Colonic mucosa (tissue), 4 donors: ENCODE data around the gene EYA4. TPM values are rescaled to one million over a fixed set of nuclear protein-coding genes. Genes with fewer than 3 reads are reported as not detected.
"Not testable (repeated sequence)": the region's sequence is repeated elsewhere in the genome, so short reads cannot be mapped to it uniquely, and the experiment has no call there.

ENCODE experiments used
- DNase-seq: peaks from one replicate; pipeline ENCODE4 v3.0.0-alpha.2; 2020
- H3K27ac ChIP-seq: fragments of 200-600 bp; one replicate; pipeline ENCODE4 v1.8.0; 2021
- H3K27me3 ChIP-seq: fragments of 200-600 bp; one replicate; pipeline ENCODE4 v1.8.0; 2021
- H3K36me3 ChIP-seq: fragments of 200-600 bp; one replicate; pipeline ENCODE4 v1.8.0; 2021
- H3K4me1 ChIP-seq: fragments of 200-600 bp; one replicate; pipeline ENCODE4 v1.8.0; 2021; ENCODE audit warnings: mild to moderate bottlenecking
- H3K4me3 ChIP-seq: fragments of 200-600 bp; one replicate; pipeline ENCODE4 v1.8.0; 2021
- H3K9ac ChIP-seq, 2 donors: one replicate each; pipeline ENCODE4 v1.7.0; 2013; ENCODE audit warnings: control low read depth in 2 of 2, low read depth in 2 of 2, low read length in 2 of 2
- H3K9me3 ChIP-seq: fragments of 200-600 bp; one replicate; pipeline ENCODE4 v1.8.0; 2021
- intact Hi-C: fragments of 100-400 bp; cut with DNase I; formaldehyde crosslinking; loops from one replicate; pipeline ENCODE4 v1.14.1; 2022
- total RNA-seq, 2 donors: library from RNA; stranded (reverse); fragmentation: NEBNext Ultra II Directional in 1 of 2; extraction: Animal tissue kit (Norgen Biotek cat#: 25700) in 1 of 2; gene quantifications; one replicate each; pipeline ENCODE4 v1.2.1, GENCODE V29; 2021
- TF ChIP-seq, protein P1 (sequence below): fragments of 200-600 bp; IDR thresholded peaks from one replicate; pipeline ENCODE4 v1.8.0; 2022; ENCODE audit warnings: antibody characterized with exemption, mild to moderate bottlenecking
- donor health status: healthy.
- donor health status: DM: no; HTN: no; CAD: no.
- donor health status: DM: no; HTN: no; CAD: no.

EYA4 gene
- total RNA-seq, 2 donors from 2014 or later = 0.05 TPM; not detected in 1

DNA sequence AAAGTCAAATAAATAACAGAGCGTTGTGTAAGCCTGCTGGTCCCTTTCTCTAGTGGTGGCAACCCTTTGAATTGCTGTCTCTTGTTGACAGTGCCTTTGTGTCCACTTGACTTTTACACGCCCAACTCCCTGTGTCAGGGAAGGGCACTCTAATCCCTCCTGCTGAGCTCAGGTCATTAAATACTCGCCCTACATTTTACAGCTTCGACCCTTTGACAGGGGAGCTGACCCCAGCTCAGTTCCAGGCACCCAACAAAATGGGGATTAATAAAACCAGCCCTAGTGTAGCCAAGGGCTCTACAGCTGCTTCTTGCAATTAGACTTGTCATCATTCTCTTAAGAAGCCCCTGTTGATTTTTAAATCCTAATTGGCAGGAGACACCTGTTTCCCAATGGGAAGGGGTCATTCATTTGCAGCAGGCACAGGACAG, 308.2 kb downstream of the EYA4 start:
- DNase-seq = no peak
- no peak overlapping the region for H3K27ac ChIP-seq

GRCh38 chr6:133550026-133550425, 308.9 kb downstream of the EYA4 start:
- Histone ChIP-seq H3K27ac (no peak overlapping the region), H3K4me3 (no peak overlapping the region), H3K9ac (no peak overlapping the region), H3K4me1 (no peaks in the 10 kb centered on the region), H3K36me3 (no peaks in the 10 kb centered on the region), H3K27me3 (no peaks in the 10 kb centered on the region), H3K9me3 (no peaks in the 10 kb centered on the region)
- no peak for DNase-seq
- TF ChIP-seq, protein P1, sequence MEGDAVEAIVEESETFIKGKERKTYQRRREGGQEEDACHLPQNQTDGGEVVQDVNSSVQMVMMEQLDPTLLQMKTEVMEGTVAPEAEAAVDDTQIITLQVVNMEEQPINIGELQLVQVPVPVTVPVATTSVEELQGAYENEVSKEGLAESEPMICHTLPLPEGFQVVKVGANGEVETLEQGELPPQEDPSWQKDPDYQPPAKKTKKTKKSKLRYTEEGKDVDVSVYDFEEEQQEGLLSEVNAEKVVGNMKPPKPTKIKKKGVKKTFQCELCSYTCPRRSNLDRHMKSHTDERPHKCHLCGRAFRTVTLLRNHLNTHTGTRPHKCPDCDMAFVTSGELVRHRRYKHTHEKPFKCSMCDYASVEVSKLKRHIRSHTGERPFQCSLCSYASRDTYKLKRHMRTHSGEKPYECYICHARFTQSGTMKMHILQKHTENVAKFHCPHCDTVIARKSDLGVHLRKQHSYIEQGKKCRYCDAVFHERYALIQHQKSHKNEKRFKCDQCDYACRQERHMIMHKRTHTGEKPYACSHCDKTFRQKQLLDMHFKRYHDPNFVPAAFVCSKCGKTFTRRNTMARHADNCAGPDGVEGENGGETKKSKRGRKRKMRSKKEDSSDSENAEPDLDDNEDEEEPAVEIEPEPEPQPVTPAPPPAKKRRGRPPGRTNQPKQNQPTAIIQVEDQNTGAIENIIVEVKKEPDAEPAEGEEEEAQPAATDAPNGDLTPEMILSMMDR = no peak
- intact Hi-C loops = loop anchor here (10.0 kb wide), 1 partner anchor 585 kb away; no protein-coding TSS in a partner anchor

More for the DNA sequence above, 308.2 kb downstream of the EYA4 start:
- Histone ChIP-seq H3K27me3 (no peaks in the 10 kb centered on the region), H3K9me3 (no peaks in the 10 kb centered on the region), H3K36me3 (no peaks in the 10 kb centered on the region), H3K4me1 (no peaks in the 10 kb centered on the region), H3K9ac (no peak overlapping the region), H3K4me3 (no peak overlapping the region)
- intact Hi-C loops = no loop called here
- TF ChIP-seq, protein P1 = no peak

- Histone ChIP-seq H3K4me3 (no peak overlapping the region), H3K9me3 (no peaks in the 10 kb centered on the region), H3K27ac (no peak overlapping the region), H3K27me3 (no peaks in the 10 kb centered on the region), H3K9ac (no peak overlapping the region), H3K4me1 (no peaks in the 10 kb centered on the region), H3K36me3 (no peaks in the 10 kb centered on the region)
- intact Hi-C loops = loop anchor here (10.0 kb wide), 1 partner anchor 587 kb away; no protein-coding TSS in a partner anchor
- no peak for DNase-seq
- TF ChIP-seq, protein P1 = no peak
Measured at GRCh38 chr6:133551436-133551835, 310.3 kb downstream of the EYA4 start.

DNA sequence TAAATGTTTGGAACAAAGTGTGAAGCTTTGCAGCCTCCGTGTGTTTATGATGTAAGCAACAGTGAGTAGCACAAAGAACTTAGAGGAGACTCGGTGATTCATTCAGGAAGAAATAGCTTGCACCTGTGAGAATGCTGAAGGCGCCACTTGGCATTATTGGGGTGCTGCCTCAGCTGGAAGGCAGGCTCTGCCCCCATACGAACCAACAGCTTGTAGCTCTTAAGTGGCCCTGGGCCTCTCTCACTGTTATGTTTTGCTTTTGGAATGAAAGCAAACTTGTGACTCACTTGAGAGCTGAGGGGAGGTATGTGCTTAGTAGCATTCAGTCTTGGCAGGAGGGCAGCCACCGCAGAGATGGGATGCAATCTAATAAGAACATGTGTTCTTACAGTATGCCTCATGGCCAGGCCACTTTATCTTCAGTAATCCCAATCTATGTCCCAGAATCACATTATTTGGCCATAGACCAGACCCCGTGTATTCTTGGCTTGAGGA, 310.7 kb downstream of the EYA4 start:
- no peak overlapping the region for H3K9ac ChIP-seq
- no peaks in the 10 kb centered on the region for H3K27me3 ChIP-seq
- H3K4me3 ChIP-seq = no peak overlapping the region
- H3K9me3 ChIP-seq = no peaks in the 10 kb centered on the region
- H3K27ac ChIP-seq = no peak overlapping the region
- no peaks in the 10 kb centered on the region for H3K36me3 ChIP-seq
- TF ChIP-seq, protein P1 = no peak
- intact Hi-C loops = loop anchor here (10.0 kb wide), 1 partner anchor 587 kb away; no protein-coding TSS in a partner anchor
- no peak for DNase-seq
- H3K4me1 ChIP-seq = no peaks in the 10 kb centered on the region

GRCh38 chr6:133553652-133554051, 312.5 kb downstream of the EYA4 start:
- DNase-seq = peak; percentile 34
- no peak overlapping the region for H3K9ac ChIP-seq
- H3K9me3 ChIP-seq = no peaks in the 10 kb centered on the region
- TF ChIP-seq, protein P1 = peak; percentile 24
- no peak overlapping the region for H3K4me3 ChIP-seq
- intact Hi-C loops = loop anchor here (10.0 kb wide), 1 partner anchor 589 kb away; no protein-coding TSS in a partner anchor
- H3K27ac ChIP-seq = no peak overlapping the region
- H3K27me3 ChIP-seq = no peaks in the 10 kb centered on the region
- no peaks in the 10 kb centered on the region for H3K4me1 ChIP-seq
- H3K36me3 ChIP-seq = no peaks in the 10 kb centered on the region

DNA sequence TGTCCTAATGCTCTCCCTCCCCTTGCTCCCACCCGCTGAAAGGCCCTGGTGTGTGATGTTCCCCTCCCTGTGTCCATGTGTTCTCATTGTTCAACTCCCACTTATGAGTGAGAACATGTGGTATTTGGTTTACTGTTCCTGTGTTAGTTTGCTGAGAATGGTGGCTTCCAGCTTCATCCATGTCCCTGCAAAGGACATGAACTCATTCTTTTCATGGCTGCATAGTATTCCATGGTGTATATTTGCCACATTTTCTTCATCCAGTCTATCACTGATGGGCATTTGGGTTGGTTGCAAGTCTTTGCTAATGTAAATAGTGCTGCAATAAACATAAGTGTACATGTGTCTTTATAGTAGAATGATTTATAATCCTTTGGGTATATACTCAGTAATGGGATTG, 313.0 kb downstream of the EYA4 start:
- not testable (repeated sequence) for H3K9me3 ChIP-seq, H3K27ac ChIP-seq, H3K9ac ChIP-seq, H3K27me3 ChIP-seq, H3K36me3 ChIP-seq, H3K4me3 ChIP-seq, DNase-seq, H3K4me1 ChIP-seq
- intact Hi-C loops = loop anchor here (10.0 kb wide), 1 partner anchor 589 kb away; no protein-coding TSS in a partner anchor
